Measurements from ENCODE around the gene RABGAP1L.
"Not testable (repeated sequence)": the region's sequence is repeated elsewhere in the genome, so short reads cannot be mapped to it uniquely, and the experiment has no call there.

Gene RABGAP1L

DNA sequence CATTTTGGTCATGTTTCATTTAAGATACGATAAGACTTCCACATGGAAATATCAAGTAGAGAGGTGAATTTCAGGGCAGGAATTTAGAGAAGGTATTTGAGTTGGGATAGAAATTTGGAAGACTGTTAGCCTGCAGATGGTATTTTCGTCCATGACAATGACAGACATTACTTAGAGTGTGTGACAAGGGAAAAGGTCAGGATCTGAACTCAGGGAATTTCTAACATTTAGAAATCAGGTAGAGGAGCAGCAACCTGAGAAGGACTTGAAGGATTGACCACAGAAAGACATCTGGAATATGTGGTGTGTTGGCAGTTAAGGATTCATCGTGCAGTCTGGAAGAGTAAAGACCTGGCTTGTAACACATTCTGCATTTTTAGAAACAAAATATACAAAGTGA, 57.9 kb downstream of the RABGAP1L start:
- no peak for DNase-seq (ENCODE audit: low read depth in 1 of 2, low spot score in 1 of 2)
- no peak for TF ChIP-seq JUND (IDR thresholded peaks at IDR 0.05; ENCODE audit: low read depth)
- in situ Hi-C loops (cut with HindIII; ENCODE audit: low pct_unique_long_range_greater_than_20kb, low sequenced_read_pairs): no loop called here

DNA sequence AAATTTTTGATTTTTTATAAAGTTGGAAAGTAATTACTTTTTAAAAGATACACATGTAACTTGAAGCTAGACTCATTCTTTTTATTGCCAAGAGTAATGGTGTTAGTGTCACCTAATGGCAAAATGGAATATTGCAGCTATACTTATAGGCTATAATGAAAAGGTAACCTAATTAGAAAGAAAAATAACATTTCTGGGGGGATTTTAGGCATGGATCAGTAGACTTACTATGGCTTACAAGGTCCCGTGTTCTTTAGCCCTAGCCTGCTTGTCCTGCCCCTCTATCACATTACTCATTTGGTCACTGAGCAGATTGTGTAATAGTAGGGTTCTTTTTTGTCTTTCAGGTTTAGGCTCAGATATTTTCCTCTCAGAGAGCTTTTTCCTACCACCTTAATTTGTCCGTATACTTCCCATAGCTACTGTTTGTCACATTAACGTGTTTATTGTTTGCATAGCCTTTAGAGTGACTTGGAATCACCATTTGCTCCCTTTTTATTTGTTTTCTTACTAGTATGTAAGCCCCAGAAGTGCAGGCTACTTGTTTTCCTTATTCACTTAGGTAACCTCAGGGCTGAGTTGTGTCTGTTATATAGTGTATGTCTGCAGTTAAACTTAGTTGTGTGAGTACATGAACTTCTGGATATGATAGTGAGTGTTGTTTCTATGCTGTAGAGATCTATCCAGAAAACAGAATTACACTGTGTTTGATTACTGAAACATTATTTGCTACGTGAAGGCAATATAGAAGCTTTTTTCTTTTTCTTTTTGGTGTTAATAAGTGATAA, 58.7 kb downstream of the RABGAP1L start:
- no peak for TF ChIP-seq JUND (IDR thresholded peaks at IDR 0.05; ENCODE audit: low read depth)
- in situ Hi-C loops (cut with HindIII; ENCODE audit: low pct_unique_long_range_greater_than_20kb, low sequenced_read_pairs): no loop called here
- peak; percentile 16 to 60 for DNase-seq (ENCODE audit: low read depth in 1 of 2, low spot score in 1 of 2)

DNA sequence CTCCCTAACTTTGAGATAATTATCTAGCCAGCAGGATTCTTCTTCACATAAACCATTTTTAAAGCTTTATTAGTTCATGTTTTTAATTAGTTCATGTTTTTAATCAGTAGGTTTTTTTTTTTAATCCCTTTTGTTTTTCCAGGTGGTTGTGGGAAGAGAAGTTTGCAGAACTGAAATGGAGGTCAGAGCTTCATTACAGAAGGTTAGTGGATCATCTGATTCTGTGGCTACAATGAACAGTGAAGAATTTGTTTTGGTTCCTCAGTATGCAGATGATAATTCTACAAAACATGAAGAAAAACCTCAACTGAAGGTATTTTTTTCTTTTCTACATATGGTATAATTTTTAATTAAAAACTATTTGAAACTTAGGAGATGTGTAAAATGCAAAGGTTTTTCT, 59.7 kb downstream of the RABGAP1L start:
- TF ChIP-seq JUND (IDR thresholded peaks at IDR 0.05; ENCODE audit: low read depth): no peak
- no peak for DNase-seq (ENCODE audit: low read depth in 1 of 2, low spot score in 1 of 2)
- in situ Hi-C loops (cut with HindIII; ENCODE audit: low pct_unique_long_range_greater_than_20kb, low sequenced_read_pairs): no loop called here

DNA sequence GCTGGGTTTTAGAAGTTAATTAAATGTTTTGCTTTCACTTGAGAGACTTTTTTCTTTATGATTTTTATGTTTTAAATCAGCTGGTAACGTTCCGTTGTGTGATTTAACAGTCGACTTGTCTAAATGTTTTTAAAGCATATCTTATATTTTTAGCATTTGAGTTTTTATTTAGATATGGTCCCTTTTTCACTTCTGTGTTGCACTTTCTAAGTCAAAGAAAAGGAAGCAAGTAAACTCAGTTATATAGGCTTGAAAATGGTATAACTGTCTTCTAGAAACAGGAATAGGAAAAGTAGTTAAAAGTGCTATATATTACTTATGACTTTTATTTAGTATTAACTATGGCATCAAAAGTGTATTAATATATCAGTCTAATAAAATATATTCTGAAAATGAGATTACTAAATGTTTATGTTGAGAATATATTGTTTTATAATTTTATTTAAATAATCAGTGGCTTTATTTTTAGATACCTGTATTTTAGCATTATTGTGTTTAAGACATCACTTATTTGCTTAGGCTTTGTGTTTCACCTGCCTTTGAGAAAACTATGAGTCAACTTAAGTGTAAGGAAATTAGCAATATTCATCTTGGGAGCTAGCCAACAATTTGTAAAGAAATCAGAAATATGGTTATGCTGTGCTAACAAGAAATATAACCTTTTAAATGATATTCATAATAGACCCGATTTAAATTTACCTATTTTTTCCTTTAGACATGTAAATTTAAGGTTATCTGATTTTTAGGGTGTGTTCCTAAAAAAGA, 60.5 kb downstream of the RABGAP1L start:
- in situ Hi-C loops (cut with HindIII; ENCODE audit: low pct_unique_long_range_greater_than_20kb, low sequenced_read_pairs): no loop called here
- no peak for DNase-seq (ENCODE audit: low read depth in 1 of 2, low spot score in 1 of 2)
- TF ChIP-seq JUND (IDR thresholded peaks at IDR 0.05; ENCODE audit: low read depth): no peak

DNA sequence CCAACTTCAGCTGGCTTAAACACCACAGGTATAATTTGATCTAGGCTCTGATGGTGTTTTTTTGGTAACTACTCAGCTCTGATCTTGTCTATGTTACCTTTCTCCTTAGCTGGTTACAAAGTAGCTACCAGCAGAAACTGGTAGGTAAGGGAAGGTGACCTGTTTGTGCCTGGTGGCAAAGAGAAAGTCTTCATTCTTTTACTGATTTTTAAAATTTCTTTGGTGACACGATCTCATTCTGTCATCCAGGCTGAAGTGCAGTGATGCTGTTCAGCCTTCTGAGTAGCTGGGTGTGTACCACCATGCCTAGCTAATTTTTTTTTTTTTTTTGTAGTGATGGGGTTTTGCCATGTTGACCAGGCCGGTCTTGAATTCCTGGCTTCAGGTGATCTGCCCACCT, 62.4 kb downstream of the RABGAP1L start:
- DNase-seq (ENCODE audit: low read depth in 1 of 2, low spot score in 1 of 2): no peak
- TF ChIP-seq JUND (IDR thresholded peaks at IDR 0.05; ENCODE audit: low read depth): no peak
- in situ Hi-C loops (cut with HindIII; ENCODE audit: low pct_unique_long_range_greater_than_20kb, low sequenced_read_pairs): no loop called here

DNA sequence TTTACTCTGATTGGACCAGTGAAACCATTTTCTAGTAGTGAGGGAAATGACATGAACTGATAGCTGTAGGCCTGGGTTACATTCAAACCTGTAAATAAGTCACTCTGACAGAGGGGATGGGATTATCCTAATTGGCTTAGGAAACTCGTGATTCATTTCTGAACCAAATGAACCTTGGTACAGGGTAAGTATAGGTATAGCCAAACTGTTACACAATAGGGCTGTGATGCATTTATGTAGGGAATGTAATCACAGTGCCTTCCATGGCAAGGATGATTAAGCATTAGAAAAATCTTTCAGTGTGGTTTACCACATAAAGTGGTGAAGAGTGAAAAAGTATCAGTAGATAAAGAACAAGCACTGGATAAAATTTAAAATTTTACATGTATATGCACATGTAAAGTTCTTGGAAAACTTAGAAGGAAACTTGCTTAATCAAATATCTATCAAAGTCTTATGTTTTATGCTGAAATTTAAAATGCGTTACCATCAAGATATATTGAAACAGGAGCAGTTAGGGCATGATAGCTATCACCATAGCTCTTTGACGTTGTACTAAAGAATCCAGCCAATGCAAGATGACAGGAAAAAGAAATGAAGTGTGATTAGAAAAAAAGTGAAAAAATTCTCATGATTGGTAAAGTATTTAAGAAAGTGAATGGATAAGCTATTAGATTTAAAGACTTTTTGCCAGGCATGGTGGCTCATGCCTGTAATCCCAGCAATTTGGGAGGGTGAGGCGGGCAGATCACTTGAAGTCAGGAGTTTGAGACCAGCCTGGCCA, 63.0 kb downstream of the RABGAP1L start:
- in situ Hi-C loops (cut with HindIII; ENCODE audit: low pct_unique_long_range_greater_than_20kb, low sequenced_read_pairs): no loop called here

DNA sequence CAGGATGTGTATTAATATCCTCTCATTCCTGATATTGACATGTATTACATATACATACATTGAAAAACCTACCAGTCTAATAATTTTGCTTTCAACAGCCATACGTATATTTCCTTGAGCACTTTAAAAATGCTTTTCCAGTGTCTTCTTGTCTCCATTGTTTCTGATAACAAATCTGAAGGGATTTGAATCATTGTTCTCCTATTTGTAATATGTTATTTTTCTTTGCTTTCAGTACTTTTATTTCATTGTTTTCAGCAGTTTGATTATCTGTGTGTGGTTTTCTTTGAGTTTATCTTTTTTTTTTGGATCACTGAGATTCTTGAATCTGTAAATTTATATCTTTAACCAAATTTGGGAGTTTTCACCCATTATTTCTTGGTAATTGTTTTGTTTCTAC, 65.3 kb downstream of the RABGAP1L start:
- TF ChIP-seq JUND (IDR thresholded peaks at IDR 0.05; ENCODE audit: low read depth): no peak
- in situ Hi-C loops (cut with HindIII; ENCODE audit: low pct_unique_long_range_greater_than_20kb, low sequenced_read_pairs): no loop called here
- DNase-seq (ENCODE audit: low read depth in 1 of 2, low spot score in 1 of 2): no peak

More for the DNA sequence above, 63.0 kb downstream of the RABGAP1L start:
- no peak for TF ChIP-seq JUND (IDR thresholded peaks at IDR 0.05; ENCODE audit: low read depth)
- no peak for DNase-seq (ENCODE audit: low read depth in 1 of 2, low spot score in 1 of 2)

DNA sequence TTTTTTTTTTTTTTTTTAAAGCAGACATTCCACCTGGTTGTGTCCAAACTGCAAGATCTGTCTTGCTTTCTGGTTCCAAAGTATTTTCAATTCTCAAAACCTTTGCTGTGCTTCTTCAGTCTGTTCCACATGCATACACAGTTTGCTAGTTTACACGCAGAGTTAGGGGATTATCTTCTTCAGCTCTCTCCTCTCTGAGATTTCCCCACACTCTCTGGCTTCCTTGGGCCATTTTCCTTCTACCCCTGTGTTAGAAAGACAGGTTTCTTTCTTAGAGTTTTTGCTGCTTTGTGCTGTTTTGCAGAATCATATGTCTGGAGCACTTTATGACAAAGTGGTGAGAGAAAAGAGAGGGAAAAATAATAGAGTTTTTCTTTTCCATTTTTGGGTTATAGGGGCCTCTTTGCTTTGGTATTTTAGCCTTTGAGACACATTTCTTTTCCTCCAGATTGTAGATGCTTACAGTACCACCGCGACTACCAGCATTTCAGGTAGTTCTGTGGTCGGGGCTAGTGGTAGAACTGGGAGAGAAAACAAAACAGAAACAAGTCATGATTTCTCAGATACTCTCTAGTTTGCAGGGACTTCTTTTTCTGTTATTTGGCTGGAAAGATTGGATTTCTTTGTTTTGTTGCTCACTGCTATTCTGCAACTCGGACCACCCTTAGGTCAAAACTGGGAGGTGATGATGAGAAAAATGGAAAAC, 66.3 kb downstream of the RABGAP1L start:
- no peak for DNase-seq (ENCODE audit: low read depth in 1 of 2, low spot score in 1 of 2)
- in situ Hi-C loops (cut with HindIII; ENCODE audit: low pct_unique_long_range_greater_than_20kb, low sequenced_read_pairs): no loop called here

DNA sequence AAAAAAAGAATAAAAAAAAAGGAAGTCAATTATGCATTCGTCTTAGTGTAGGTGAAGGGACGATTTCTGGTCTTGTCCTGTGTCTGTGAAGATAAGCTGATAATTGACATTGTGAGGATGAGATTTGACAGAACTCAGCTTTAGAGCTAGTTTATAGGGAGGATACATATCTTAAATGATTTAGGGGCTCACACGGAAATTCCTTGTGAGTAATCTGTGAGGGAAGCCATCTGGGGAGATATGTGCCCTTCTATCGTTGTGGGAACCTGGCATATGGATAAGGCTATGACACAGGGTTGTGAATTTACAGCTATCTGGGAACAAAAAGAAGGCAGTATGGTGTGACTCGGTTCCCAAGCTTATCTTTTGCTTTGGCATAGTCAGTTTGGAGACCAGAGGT, 71.1 kb downstream of the RABGAP1L start:
- in situ Hi-C loops (cut with HindIII; ENCODE audit: low pct_unique_long_range_greater_than_20kb, low sequenced_read_pairs): no loop called here
- TF ChIP-seq JUND (IDR thresholded peaks at IDR 0.05; ENCODE audit: low read depth): no peak
- no peak for DNase-seq (ENCODE audit: low read depth in 1 of 2, low spot score in 1 of 2)

More for the DNA sequence above, 66.3 kb downstream of the RABGAP1L start:
- no peak for TF ChIP-seq JUND (IDR thresholded peaks at IDR 0.05; ENCODE audit: low read depth)

DNA sequence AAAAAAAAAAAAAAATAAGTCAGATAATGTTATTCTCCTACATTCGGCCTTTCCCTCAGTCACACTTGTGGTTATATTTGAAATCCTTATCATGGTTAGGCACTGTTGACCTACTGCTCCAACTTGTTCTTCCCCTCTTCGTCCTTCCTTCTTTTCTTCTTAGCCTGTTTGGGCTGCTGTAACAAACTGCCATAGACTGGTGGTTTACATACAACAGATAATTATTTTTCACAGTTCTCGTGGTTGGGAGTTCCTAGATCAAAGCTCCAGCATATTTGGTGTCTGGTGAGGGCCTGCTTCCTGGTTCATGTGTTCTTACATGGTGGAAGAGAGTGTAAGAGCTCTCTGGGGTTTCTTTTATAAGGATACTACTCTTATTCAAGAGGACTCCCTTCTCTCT, 73.4 kb downstream of the RABGAP1L start:
- in situ Hi-C loops (cut with HindIII; ENCODE audit: low pct_unique_long_range_greater_than_20kb, low sequenced_read_pairs): no loop called here
- no peak for DNase-seq (ENCODE audit: low read depth in 1 of 2, low spot score in 1 of 2)
- TF ChIP-seq JUND (IDR thresholded peaks at IDR 0.05; ENCODE audit: low read depth): no peak

DNA sequence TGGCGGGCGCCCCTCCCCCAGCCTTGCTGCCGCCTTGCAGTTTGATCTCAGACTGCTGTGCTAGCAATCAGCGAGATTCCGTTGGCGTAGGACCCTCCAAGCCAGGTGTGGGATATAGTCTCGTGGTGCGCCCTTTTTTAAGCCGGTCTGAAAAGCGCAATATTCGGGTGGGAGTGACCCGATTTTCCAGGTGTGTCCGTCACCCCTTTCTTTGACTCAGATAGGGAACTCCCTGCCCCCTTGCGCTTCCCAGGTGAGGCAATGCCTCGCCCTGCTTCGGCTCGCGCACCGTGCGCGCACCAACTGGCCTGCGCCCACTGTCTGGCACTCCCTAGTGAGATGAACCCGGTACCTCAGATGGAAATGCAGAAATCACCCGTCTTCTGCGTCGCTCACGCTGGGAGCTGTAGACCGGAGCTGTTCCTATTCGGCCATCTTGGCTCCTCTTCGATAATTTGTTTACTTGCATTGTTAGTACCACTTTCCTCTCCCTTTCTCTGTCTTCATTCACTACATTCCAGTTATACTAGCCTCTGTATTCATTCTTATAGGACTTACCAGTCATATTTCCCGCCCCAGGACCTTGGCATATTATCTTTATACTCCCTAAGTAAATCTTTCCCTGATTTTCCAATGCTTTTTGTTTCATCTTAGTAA, 79.7 kb downstream of the RABGAP1L start:
- DNase-seq (ENCODE audit: low read depth in 1 of 2, low spot score in 1 of 2): peak; percentile 20 to 66
- in situ Hi-C loops (cut with HindIII; ENCODE audit: low pct_unique_long_range_greater_than_20kb, low sequenced_read_pairs): not testable (repeated sequence)

DNA sequence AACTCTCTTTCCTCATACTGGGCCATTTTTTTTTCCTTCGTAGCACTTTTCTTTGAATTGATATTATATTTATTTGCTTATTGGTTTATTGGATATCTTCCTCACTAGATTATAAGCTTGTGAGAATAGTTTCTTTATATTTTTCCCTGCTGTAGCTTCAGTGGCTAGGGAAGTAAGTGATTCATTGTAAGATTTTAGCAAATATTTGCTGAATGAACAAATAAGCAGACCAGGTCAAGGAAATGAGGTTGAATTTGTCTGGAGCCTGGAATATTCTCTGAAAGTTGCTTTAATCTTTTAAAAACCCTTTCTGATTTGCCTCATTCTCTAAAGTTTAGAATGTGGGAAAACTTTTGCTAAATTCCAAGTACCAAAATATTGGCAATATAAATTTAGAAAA, 80.2 kb downstream of the RABGAP1L start:
- in situ Hi-C loops (cut with HindIII; ENCODE audit: low pct_unique_long_range_greater_than_20kb, low sequenced_read_pairs): no loop called here
- DNase-seq (ENCODE audit: low read depth in 1 of 2, low spot score in 1 of 2): no peak

More for the DNA sequence above, 80.2 kb downstream of the RABGAP1L start:
- no peak for TF ChIP-seq JUND (IDR thresholded peaks at IDR 0.05; ENCODE audit: low read depth)
